ENCODE data around the gene SH3D21. TPM values are rescaled to one million over a fixed set of nuclear protein-coding genes. Genes with fewer than 3 reads are reported as not detected.
A peak's percentile ranks its signal among the peaks of the same experiment; 100 is the strongest.

The SH3D21 gene
- total RNA-seq, 2 experiments from 2014 or later, result 15.2 to 16.7 TPM

- no peak for TF ChIP-seq CTCF (conservative IDR thresholded peaks at IDR 0.05; ENCODE audit: low read length)
- TF ChIP-seq EZH2phosphoT487 (IDR thresholded peaks at IDR 0.05; ENCODE audit: borderline replicate concordance, low read depth, low read length), result no peak
- Histone ChIP-seq H3K27ac (ENCODE audit: low read depth, low read length, poor library complexity, severe bottlenecking) (peak overlapping the region; percentile 7), H3K9me2 (ENCODE audit: insufficient read depth, low read length) (no peaks in the 10 kb centered on the region), H2AFZ (ENCODE audit: low read length) (no peak overlapping the region), H3K36me3 (ENCODE audit: insufficient read depth, low read length) (peaks cover 87% of the 10 kb centered on the region), H3K79me2 (ENCODE audit: insufficient read depth, low read depth, low read length) (peaks cover 74% of the 10 kb centered on the region), H3K4me2 (ENCODE audit: low read length) (no peak overlapping the region; the same call in 1 of the 2 replicates), H4K20me1 (ENCODE audit: insufficient read depth, low read length) (peaks cover 10% of the 10 kb centered on the region), H3K4me3 (ENCODE audit: low read depth, low read length, poor library complexity, severe bottlenecking) (no peak overlapping the region), H3K9me3 (ENCODE audit: low read length) (no peaks in the 10 kb centered on the region), H3K4me1 (ENCODE audit: insufficient read depth, low read length, poor library complexity, severe bottlenecking) (peaks cover 29% of the 10 kb centered on the region)
- ChIA-PET CTCF (ENCODE audit: unreplicated experiment) (no interaction called here), POLR2A (no interaction called here)
- intact Hi-C loops (cut with micrococcal nuclease; ENCODE audit: unreplicated experiment), result no loop called here
- no TSS peak for BruUV-seq (replicated peaks)
- no peak for DNase-seq (ENCODE audit: low spot score)
Measured at GRCh38 chr1:36257375-36257767, 48.8 kb upstream of the SH3D21 start.

- intact Hi-C loops (cut with micrococcal nuclease; ENCODE audit: unreplicated experiment), result no loop called here
- Histone ChIP-seq H3K9me2 (ENCODE audit: insufficient read depth, low read length) (no peaks in the 10 kb centered on the region), H3K9me3 (ENCODE audit: low read length) (no peaks in the 10 kb centered on the region), H3K4me3 (ENCODE audit: low read depth, low read length, poor library complexity, severe bottlenecking) (no peak overlapping the region), H3K79me2 (ENCODE audit: insufficient read depth, low read depth, low read length) (peaks cover 65% of the 10 kb centered on the region), H3K27ac (ENCODE audit: low read depth, low read length, poor library complexity, severe bottlenecking) (no peak overlapping the region), H3K4me1 (ENCODE audit: insufficient read depth, low read length, poor library complexity, severe bottlenecking) (peaks cover 26% of the 10 kb centered on the region), H2AFZ (ENCODE audit: low read length) (no peak overlapping the region), H4K20me1 (ENCODE audit: insufficient read depth, low read length) (peaks cover 8% of the 10 kb centered on the region; the same call in 1 of the 2 replicates), H3K36me3 (ENCODE audit: insufficient read depth, low read length) (peaks cover 89% of the 10 kb centered on the region), H3K4me2 (ENCODE audit: low read length) (peak overlapping the region; percentile 16; the same call in 1 of the 2 replicates)
- TF ChIP-seq CTCF (conservative IDR thresholded peaks at IDR 0.05; ENCODE audit: low read length), result no peak
- TF ChIP-seq EZH2phosphoT487 (IDR thresholded peaks at IDR 0.05; ENCODE audit: borderline replicate concordance, low read depth, low read length), result no peak
- ChIA-PET POLR2A (interaction anchor here (0.6 kb wide), 1 partner anchor 100 kb away, joined by 4 read pairs; no protein-coding TSS in a partner anchor), CTCF (ENCODE audit: unreplicated experiment) (no interaction called here)
- no TSS peak for BruUV-seq (replicated peaks)
- DNase-seq (ENCODE audit: low spot score), result no peak
Measured at GRCh38 chr1:36258960-36259344, 47.2 kb upstream of the SH3D21 start.

GRCh38 chr1:36268981-36269380 is 37.2 kb upstream of the SH3D21 start:
- intact Hi-C loops (cut with micrococcal nuclease; ENCODE audit: unreplicated experiment), result no loop called here
- Histone ChIP-seq H3K4me1 (ENCODE audit: insufficient read depth, low read length, poor library complexity, severe bottlenecking) (no peaks in the 10 kb centered on the region), H2AFZ (ENCODE audit: low read length) (no peak overlapping the region), H3K9me3 (ENCODE audit: low read length) (no peaks in the 10 kb centered on the region), H3K9me2 (ENCODE audit: insufficient read depth, low read length) (no peaks in the 10 kb centered on the region), H3K27ac (ENCODE audit: low read depth, low read length, poor library complexity, severe bottlenecking) (no peak overlapping the region), H3K4me3 (ENCODE audit: low read depth, low read length, poor library complexity, severe bottlenecking) (no peak overlapping the region), H3K4me2 (ENCODE audit: low read length) (no peak overlapping the region), H3K79me2 (ENCODE audit: insufficient read depth, low read depth, low read length) (peaks cover 49% of the 10 kb centered on the region; the same call in 1 of the 2 replicates), H4K20me1 (ENCODE audit: insufficient read depth, low read length) (0 out of 2 replicates have a peak, but pooled peaks cover 2% of the 10 kb centered on the region), H3K36me3 (ENCODE audit: insufficient read depth, low read length) (peaks cover 90% of the 10 kb centered on the region)
- POLR2A ChIA-PET, result interaction anchor here (0.6 to 1.6 kb wide), 3 partner anchors 21 to 895 kb away, joined by 3 to 5 read pairs (median 4); partner anchors contain the start of gene TRAPPC3
- CTCF ChIA-PET (ENCODE audit: unreplicated experiment), result no interaction called here
- BruUV-seq (replicated peaks), result no TSS peak
- no peak for DNase-seq (ENCODE audit: low spot score)
- TF ChIP-seq EZH2phosphoT487 (IDR thresholded peaks at IDR 0.05; ENCODE audit: borderline replicate concordance, low read depth, low read length) (no peak), CTCF (conservative IDR thresholded peaks at IDR 0.05; ENCODE audit: low read length) (no peak)
